Measurements from ENCODE around the gene CLPSL2. TPM values are rescaled to one million over a fixed set of nuclear protein-coding genes. Genes with fewer than 3 reads are reported as not detected.

Gene CLPSL2
- total RNA-seq, 4 donors from 2014 or later = not detected

DNA sequence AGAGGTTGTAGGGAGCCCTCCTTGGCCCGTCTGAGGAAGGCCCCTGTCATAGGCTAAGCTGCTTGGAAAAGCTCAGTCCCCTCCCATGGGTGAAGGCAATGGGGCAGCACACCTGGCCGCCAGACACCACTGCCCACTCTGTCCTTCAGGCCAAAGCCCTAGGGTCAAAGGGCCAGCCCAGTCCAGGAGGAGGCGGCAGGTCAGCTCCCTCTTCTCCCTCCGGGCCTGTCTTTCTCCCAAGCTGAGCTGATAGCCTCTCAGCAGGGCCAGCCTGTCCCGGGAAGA is 5.1 kb upstream of the CLPSL2 start:
- Histone ChIP-seq H3K4me1 (peaks cover 0 to 2% (median under 1%) of the 10 kb centered on the region in 4 donors), H3K27me3 (peaks cover 0 to 36% of the 10 kb centered on the region in 2 donors), H3K9me3 (no peaks in the 10 kb centered on the region), H3K27ac (no peak overlapping the region), H3K4me3 (no peak overlapping the region), H3K36me3 (no peaks in the 10 kb centered on the region)
- 40 to 48% methylated on average over 5 of the region's 5 CpGs for WGBS, 2 donors
- TF ChIP-seq POLR2A (IDR thresholded peaks at IDR 0.05) = no peak
- no peak for TF ChIP-seq EP300 (IDR thresholded peaks at IDR 0.05)
- TF ChIP-seq, protein P1, sequence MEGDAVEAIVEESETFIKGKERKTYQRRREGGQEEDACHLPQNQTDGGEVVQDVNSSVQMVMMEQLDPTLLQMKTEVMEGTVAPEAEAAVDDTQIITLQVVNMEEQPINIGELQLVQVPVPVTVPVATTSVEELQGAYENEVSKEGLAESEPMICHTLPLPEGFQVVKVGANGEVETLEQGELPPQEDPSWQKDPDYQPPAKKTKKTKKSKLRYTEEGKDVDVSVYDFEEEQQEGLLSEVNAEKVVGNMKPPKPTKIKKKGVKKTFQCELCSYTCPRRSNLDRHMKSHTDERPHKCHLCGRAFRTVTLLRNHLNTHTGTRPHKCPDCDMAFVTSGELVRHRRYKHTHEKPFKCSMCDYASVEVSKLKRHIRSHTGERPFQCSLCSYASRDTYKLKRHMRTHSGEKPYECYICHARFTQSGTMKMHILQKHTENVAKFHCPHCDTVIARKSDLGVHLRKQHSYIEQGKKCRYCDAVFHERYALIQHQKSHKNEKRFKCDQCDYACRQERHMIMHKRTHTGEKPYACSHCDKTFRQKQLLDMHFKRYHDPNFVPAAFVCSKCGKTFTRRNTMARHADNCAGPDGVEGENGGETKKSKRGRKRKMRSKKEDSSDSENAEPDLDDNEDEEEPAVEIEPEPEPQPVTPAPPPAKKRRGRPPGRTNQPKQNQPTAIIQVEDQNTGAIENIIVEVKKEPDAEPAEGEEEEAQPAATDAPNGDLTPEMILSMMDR (IDR thresholded peaks at IDR 0.05) = no peak
- no peak for DNase-seq (ENCODE audit: low spot score in 2 of 2)

- DNase-seq (ENCODE audit: low spot score in 2 of 2) = no peak
- H3K27me3 ChIP-seq = peaks cover 0 to 47% of the 10 kb centered on the region in 2 donors
- TF ChIP-seq, protein P1 (IDR thresholded peaks at IDR 0.05) = no peak
- TF ChIP-seq EP300 (IDR thresholded peaks at IDR 0.05) (no peak), POLR2A (IDR thresholded peaks at IDR 0.05) (no peak)
- H3K4me1 ChIP-seq = peaks cover 0 to 9% (median 3%) of the 10 kb centered on the region in 4 donors
- H3K9me3 ChIP-seq = no peaks in the 10 kb centered on the region
- H3K4me3 ChIP-seq = no peak overlapping the region
- no peaks in the 10 kb centered on the region for H3K36me3 ChIP-seq
- WGBS, 2 donors = 72% methylated on average over 11 of the region's 11 CpGs
- no peak overlapping the region for H3K27ac ChIP-seq
These were observed 2.1 kb upstream of the CLPSL2 start for GRCh38 chr6:35774116-35774794.

- 41 to 48% methylated on average over 6 of the region's 6 CpGs for WGBS, 2 donors
- Histone ChIP-seq H3K4me1 (peaks cover 0 to 9% (median 3%) of the 10 kb centered on the region in 4 donors), H3K4me3 (no peak overlapping the region), H3K36me3 (no peaks in the 10 kb centered on the region), H3K27me3 (peaks cover 0 to 47% of the 10 kb centered on the region in 2 donors), H3K9me3 (no peaks in the 10 kb centered on the region), H3K27ac (no peak overlapping the region)
- no peak for DNase-seq (ENCODE audit: low spot score in 2 of 2)
- TF ChIP-seq EP300 (IDR thresholded peaks at IDR 0.05) (no peak), POLR2A (IDR thresholded peaks at IDR 0.05) (no peak)
- TF ChIP-seq, protein P1 (IDR thresholded peaks at IDR 0.05) = no peak
These were observed 1.4 kb upstream of the CLPSL2 start for GRCh38 chr6:35775031-35775430.

DNA sequence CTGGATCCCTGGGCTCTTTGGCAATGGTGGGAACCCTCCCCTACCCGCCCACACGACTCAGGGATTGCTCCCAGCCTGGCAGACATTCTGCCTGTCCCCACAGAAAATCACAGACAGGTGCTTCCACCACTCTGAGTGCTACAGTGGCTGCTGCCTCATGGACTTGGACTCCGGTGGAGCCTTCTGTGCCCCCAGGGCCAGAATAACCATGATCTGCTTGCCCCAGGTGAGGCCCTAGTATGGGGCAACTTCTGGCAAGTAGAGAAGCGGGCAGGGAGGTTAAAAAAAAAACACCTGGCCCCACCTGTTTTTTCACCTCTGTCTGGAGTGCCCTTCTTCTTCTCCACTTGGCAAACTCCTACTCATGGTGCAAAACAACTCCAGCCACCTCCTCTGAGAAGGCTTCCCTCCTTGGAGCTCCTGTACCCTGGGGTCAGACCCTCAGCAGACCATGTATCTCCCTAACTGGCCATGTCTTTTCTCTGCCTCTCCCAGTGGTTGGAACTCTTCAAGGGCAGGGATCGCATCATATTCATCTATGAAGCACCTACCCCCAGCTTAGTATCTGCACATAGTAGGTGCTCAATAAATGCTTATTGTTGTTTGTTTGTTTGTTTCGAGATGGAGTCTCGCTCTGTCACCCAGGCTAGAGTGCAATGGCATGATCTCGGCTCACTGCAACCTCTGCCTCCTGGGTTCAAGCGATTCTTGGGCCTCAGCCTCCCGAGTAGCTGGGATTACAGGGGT is 1.1 kb downstream of the CLPSL2 start:
- H3K27ac ChIP-seq = no peak overlapping the region
- no peak overlapping the region for H3K4me3 ChIP-seq
- H3K4me1 ChIP-seq = peaks cover 0 to 9% (median 3%) of the 10 kb centered on the region in 4 donors
- H3K36me3 ChIP-seq = no peaks in the 10 kb centered on the region
- no peak for TF ChIP-seq POLR2A (IDR thresholded peaks at IDR 0.05)
- no peak for TF ChIP-seq EP300 (IDR thresholded peaks at IDR 0.05)
- TF ChIP-seq, protein P1 (IDR thresholded peaks at IDR 0.05) = no peak
- H3K9me3 ChIP-seq = no peaks in the 10 kb centered on the region
- DNase-seq (ENCODE audit: low spot score in 2 of 2) = no peak
- peaks cover 0 to 40% of the 10 kb centered on the region in 2 donors for H3K27me3 ChIP-seq
- WGBS, 2 donors = 72 to 77% methylated on average over 10 of the region's 10 CpGs

DNA sequence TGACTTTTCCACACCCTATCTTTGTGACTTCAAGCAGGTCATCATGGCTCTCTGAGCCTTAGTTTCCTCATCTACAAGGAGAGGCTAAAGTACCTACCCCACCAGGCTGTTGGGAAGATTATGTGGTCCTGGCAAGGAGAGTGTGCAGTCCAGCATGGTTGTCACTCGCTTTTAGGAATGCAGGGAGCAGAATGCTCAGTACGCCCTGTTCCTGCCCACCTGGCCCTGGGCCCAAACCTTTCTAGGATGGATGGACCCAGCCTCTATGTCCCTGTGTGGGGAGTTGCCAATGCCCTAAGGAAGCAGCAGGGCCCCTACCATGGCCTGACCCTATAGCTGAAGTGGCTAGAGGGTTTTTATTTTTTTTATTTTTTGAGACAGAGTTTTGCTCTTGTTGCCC is 2.0 kb downstream of the CLPSL2 start:
- Histone ChIP-seq H3K36me3 (no peaks in the 10 kb centered on the region), H3K4me3 (no peak overlapping the region), H3K9me3 (no peaks in the 10 kb centered on the region), H3K27ac (no peak overlapping the region), H3K4me1 (peaks cover 0 to 9% (median 3%) of the 10 kb centered on the region in 4 donors), H3K27me3 (peaks cover 0 to 39% of the 10 kb centered on the region in 2 donors)
- DNase-seq (ENCODE audit: low spot score in 2 of 2) = no peak
- 86 to 100% methylated on average over 2 of the region's 2 CpGs for WGBS, 2 donors
- no peak for TF ChIP-seq POLR2A (IDR thresholded peaks at IDR 0.05)
- TF ChIP-seq, protein P1 (IDR thresholded peaks at IDR 0.05) = no peak
- no peak for TF ChIP-seq EP300 (IDR thresholded peaks at IDR 0.05)

Data from tibial nerve (tissue), 4 donors.